ENCODE measurements around the gene DNAJC9. TPM values are rescaled to one million over a fixed set of nuclear protein-coding genes. Genes with fewer than 3 reads are reported as not detected.
"Not testable (repeated sequence)": the region's sequence is repeated elsewhere in the genome, so short reads cannot be mapped to it uniquely, and the experiment has no call there.

Gene DNAJC9, protein sequence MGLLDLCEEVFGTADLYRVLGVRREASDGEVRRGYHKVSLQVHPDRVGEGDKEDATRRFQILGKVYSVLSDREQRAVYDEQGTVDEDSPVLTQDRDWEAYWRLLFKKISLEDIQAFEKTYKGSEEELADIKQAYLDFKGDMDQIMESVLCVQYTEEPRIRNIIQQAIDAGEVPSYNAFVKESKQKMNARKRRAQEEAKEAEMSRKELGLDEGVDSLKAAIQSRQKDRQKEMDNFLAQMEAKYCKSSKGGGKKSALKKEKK
- polyA plus RNA-seq (2013, experiment 1 of 2; ENCODE audit: insufficient read length), result 19.6 TPM
- polyA plus RNA-seq (2013, experiment 2 of 2; ENCODE audit: insufficient read length), result 16.5 TPM

DNA sequence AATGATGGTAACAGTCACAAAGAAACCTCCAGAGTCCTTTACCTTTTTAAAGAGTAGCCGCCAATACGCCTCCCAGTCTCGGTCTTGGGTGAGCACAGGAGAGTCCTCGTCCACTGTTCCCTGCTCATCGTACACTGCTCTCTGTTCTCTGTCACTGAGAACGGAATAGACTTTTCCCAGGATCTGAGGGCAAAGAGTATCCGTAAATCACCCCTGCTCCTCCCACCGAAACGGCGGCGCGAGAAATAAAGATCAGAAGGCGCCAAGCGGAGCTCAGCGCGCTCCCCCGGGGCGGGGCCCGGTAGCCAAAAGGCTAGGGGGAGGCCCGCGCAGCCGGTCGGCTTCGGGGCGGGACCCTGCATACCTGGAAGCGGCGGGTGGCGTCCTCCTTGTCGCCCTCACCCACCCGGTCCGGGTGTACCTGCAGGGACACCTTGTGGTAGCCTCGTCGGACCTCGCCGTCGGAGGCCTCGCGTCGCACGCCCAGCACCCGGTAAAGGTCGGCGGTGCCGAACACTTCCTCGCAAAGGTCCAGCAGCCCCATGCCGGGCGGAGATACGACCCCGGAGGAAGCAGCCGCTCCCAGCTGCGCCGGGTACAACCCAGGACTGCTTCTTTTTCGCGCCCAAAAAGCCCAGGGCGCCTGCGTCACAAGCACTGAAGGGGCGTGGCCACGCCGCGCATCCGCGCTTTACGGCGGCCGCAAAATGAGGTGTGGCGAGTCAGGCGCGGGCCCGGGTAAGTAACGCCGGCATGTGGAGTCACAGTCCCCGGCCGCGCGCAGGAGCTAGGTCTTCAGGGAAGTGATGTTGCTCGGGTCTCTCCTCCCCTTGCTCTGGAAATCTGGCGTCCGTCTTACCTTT lies at the start of gene DNAJC9:
Gene DNAJC9, minus strand, starts transcription at position 610 of the 863 bp plus-strand sequence. Its CDS starts 66 bp downstream, at position 544.
- peak; percentile 94 for DNase-seq

DNA sequence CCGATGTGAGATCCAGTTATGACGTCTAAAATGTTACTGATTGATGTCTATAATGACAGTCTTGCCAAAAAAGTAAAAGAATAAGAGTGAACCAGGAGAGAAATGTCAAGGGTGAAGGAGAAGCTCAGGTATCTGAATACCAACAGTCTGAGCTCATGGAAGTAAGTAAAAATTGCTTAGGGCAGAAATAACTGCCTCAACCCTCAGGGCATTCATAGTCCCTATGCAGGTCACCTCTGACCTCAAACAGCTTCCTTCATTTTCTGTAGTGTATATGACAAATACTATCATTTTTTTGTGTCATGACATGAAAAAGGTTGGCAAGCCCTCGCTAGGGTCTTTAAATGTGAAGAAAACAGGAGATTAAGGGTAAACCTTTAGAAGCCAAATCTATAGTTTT lies 46.4 kb upstream of the DNAJC9 start:
- DNase-seq, result no peak

DNA sequence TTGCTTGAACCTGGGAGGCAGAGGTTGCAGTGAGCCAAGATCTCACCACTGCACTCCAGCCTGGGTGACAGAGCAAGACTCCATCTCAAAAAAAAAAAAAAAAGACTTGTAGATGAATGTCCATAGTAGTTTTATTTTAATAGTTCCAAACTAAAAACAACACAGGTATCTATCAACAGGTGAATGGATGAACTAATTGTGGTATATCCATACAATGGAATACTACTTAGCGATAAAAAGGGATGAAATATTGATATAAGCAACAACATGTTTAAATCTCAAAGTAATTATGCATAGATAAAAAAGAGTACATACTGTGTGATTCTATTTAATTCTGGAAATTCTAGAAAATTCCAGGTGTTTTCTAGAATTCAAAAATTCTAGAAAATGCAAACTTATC lies 42.9 kb upstream of the DNAJC9 start:
- DNase-seq, result no peak

DNA sequence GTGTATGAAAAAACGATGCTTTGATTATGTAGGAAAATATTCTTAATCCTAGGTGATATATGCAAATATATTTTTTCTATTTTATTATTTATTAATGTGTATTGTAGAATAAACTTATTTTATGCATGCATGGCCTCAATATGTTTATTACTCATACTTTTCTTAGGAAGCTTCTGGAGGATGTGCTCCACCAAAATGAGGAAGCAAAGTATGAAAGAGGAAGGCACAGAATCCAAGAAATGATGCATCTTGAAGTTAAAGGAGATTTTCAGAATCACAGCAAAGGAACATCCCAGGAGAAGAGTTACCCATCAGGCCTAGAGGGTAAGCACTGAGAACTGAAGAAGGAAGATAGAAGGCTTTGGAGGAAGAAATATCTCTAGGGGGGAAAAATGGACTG lies 40.4 kb upstream of the DNAJC9 start:
- no peak for DNase-seq

DNA sequence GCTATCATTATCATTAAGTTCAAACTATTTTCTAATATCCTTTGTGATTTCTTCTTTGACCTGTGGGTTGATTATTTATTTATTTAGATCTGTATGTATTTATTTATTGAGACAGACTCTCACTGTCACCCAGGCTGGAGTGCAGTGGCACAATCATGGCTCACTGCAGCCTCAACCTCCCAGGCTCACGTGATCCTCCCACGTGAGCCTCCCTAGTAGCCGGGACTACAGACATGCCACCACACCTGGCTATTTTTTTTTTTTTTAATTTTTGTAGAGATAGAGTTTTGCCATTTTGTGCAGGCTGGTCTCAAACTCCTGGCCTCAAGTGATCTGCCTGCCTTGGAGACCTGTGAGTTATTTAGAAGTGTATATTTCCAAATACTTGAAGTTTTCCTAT lies 34.0 kb upstream of the DNAJC9 start:
- no peak for DNase-seq

DNA sequence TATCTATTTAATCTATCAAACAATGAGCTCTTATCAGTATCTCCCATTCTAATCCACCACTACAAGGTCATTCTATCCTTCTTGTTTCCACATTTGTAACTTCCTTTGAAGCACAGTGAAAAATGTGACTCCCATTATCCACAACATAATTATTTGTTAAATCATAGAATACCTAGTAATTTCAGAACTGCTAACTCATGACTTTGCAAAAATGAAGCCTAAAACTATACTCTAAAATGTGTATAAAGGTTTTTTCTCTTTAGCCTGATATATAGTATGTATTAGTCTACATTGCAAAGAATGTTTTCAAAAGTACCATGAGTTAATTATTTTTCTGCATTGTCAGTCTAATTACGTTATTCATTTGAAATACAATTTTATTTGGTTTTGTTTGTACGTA lies 17.4 kb upstream of the DNAJC9 start:
- no peak for DNase-seq

DNA sequence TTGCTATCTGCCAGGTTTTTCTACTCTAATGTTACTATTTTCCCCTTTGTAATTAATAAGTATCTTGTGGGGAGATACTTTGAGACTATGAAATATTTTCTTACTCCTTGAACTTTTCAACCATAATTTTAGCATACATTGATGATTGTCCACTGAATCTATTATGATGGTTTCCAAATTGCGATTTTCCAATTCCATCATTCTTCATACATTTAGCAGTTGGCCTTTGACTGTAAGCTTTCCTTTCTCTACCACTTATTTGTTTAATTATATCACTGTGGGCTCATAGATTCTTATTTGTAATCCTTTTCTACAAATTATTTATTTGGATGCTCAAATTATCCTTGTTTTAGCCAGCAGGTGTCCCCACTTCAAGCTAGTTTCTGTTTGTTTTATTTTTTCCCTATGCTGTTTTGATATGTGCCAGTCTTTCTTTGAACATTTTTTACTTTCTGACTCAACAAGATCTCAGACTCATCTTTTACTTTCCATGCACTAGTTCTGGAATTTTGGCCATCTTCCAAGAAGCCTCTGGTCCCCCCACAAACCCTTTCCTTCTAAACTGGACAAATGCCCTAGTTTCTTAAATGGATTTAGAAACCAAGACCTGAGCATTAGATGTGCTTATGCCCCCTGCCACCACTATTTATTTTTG lies 16.8 kb upstream of the DNAJC9 start:
- DNase-seq, result peak; percentile 60

DNA sequence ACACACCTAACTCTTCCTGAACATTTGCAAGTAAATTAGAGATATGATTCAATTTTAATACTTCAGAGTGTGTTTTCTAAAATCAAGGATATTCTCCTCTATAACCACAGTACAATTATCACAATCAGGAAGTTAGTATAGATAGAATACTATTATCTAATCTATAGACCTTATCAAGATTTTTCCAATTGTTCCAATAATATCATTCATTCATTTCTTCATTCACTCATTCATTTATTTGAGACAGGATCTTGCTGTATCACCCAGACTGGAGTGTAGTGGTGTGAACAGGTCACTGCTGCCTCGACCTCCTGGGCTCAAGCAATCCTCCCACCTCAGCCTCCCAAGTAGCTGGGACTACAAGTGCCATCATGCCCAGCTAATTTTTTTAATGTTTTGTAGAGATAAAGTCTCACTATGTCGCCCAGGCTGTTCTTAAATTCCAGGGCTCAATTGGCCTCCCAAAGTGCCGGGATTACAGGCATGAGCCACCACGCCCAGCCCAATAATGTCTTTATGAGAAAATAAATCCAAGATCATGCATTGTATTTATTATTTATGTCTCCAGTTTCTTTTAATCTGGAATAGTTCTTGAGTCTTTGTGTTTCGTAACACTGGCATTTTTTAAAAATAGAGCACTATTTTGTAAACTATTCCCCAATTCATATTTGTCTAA lies 16.0 kb upstream of the DNAJC9 start:
- no peak for DNase-seq

DNA sequence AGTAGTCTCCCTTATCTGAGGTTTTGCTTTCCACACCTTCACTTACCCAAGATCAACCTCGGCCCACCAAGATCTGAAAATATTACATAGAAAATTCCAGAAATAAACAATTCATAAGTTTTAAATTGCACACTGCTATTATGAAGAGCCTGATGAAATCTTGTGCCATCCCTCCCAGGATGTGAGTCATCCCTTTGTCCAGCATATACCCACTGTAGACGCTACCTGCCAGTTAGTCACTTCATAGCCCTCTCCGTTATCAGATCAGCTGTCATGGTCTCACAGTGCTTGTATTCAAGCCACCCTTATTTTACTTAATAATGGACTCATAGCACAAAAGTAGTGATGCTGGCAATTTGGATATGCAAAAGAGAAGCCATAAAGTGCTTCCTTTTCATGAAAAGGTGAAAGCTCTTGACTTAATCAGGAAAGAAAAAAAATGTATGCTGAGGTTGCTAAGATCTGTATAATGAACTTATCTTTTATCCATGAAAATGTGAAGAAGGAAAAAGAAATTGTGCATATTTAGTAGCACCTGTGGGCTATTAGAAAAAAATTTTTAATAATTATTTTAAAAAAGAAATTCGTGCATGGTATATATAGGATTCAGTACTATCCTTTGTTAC lies 15.2 kb upstream of the DNAJC9 start:
- peak; percentile 81 for DNase-seq

DNA sequence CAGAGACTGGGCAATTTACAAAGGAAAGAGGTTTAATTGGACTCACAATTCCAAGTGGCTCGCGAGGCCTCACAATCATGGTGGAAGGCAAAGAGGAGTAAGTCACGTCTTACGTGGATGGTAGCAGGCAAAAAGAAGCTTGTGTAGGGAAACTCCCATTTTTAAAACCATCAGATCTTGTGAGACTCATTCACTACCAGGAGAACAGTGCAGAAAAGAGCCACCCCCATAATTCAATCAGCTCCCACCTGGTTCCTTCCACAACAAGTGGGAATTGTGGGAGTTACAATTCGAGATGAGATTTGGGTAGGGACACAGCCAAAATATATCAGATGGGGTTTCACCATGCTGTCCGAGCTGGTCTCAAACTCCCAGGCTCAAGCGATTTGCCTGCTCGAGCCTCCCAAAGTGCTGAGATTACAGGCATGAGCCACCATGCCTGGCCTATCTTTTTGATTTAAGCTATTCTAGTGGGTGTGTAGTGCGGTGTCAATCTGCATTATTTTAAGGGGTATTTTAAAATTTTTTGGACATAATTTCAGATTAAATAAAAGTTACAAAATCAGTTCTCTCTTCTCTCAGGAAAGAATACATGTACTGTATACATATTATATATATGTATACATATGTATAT lies 14.4 kb upstream of the DNAJC9 start:
- DNase-seq, result no peak

DNA sequence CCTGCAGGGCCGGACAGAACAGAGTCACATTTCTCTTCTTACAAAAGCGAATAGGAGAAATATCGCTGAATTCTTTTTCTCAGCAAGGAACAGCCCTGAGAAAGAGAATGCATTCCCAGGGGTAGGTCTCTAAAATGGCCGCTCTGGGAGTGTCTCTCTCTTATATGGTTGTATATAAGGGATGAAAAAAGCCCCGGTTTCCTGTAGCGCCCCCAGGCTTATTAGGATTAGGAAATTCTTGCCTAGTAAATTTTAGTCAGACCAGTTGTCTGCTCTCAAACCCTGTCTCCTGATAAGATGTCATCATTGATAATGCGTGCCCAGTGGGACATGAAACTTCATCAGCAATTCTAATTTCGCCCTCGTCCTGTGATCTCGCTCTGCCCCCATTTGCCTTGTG lies 11.6 kb upstream of the DNAJC9 start:
- DNase-seq, result not testable (repeated sequence)

DNA sequence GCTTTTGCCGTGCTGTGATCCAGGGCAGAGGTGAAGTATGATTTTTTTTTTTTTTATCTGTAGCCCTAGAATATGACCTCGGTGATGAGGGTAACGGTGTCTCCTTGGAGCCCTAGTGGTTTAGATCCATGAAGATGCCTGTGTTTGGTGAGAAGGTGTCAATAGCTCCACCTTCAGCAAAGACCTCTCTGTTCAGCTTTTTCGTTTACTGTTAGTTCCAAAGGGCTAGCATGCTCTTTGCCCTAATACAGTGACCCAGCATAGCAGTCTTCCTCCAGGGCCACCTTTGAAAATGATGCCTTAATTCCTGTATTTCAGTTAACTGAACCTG lies 6.1 kb upstream of the DNAJC9 start:
- no peak for DNase-seq

DNA sequence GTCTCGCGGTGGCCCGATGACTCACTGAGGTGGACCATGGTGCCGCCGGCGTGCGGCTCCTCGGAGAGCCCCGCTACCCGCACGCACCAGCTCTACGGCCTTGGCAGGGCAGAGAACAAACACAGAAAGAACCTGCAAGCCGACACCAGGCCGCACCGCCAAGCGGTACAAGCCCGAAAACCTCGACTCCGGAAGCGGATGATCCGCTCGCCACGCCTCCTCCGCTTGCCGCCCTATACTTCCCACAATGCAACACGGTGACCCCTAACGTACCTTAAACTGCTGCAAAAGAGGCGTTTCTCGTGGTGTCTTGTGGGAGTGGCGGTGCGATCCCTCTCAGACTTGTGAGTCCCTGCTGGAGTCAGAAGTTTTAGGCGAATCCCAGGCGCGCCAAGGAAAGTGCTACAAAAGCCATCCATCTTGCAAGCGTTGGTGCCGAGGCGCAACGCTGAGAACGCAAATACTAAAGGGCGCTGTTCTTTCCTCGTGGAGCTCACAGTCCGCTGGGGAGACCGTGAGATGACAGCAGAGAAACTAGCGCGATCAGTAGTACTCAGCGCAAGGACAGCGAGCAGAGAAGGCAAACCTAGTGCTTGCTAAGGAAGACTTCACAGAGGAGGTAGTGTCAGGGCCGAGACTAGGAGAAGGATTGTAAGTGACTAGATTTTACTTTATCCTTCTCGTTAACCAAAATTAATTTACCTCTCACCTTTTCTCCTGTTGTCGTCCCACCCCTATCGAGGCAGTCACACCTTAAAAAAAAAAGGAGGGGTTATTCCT lies 5.6 kb upstream of the DNAJC9 start, which contains the start of gene MRPS16:
Gene MRPS16, minus strand, starts transcription at position 200 of the 780 bp plus-strand sequence. Its CDS starts 162 bp downstream, at position 38.
- peak; percentile 97 for DNase-seq

DNA sequence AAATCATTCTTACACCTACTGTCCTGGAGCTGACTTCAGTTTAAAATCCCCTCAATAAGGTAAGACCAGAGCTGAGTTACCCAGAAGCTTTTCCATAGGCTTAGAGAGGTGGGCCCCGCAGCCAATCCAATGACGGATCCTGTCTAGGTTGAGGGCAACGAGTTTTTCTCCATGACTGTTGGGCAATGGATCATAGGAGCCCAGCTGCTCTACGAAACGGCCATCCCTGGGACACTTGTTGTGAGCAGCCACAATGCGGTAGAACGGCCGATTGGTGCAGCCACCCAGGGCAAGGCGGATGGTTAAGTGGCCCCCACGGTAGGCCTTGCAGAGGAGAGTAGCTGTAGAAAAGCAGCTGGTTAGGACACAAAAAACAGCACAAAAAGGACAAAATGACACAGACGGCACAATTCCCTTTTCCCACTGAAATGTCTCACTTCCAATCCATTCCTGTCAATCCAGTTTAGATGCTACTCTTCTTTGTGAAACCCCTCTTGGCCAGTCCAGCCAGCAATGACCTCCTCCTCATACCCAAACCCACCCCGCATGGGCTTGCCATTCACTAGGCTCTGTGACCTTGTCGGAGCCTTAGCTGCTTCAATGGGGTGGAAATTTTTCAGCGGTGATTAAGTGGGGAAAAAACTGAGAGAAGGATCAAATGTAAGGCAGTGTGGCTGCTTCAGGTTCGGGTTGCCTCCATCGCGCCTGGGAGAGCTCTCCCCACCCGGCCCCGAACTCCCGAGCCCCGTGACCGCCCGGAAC lies 4.8 kb upstream of the DNAJC9 start:
- no peak for DNase-seq

DNA sequence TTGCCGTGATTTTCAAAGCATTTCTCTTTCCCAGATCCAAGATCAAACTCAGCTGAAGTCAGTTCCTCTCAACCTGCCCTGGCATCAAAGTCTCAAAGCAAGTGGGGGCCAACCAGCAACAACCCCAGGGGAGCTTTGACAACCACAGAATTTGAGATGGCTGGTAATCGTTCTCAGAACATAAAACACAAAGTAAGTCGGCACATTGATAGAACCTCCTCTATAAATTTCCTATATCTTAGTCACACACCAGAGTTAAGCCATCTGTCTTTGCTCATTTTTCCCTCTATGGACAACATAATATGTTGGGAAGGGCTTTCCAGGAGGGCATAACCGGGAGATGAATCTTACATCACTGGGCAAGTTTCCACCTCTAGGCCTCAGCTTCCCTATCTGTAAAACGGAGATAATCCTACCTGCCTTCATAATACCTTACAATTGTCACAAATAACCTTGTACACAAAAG lies 1.2 kb upstream of the DNAJC9 start:
- DNase-seq, result peak; percentile 13

DNA sequence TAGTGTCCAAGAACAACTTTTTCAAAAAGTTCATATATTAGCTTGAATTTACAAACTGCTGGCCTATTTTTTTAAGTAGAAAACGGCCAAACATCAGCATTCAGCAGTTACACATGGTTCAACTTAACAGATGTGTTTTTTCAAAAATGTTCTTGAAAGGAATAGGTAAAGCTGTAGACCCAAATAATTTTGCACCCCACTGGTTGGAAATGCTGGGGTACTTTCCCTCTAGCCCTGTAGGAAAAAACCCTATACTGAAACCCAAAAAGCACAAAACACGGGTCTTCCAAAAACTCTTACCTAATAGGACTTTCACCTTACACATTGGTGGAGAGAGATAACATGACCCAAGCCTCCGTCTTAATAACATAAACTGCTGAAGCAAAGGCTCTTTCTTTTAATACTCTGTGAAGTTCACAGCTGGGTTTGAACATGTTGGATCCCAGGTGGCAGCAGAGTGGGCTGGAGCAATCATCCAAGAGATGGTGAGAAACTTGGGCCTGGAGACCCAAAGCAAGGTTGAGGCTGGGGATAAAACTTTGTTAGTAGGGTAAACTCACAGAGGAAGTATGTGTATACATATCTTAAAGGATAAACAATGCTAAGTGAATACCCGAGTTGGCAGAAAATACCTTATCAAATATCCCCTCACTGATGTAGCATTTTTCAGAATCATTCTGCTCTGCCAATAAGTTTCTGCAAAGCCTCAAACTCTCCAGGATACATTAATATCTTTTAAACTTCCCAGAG lies 629 bp upstream of the DNAJC9 start:
- DNase-seq, result no peak

DNA sequence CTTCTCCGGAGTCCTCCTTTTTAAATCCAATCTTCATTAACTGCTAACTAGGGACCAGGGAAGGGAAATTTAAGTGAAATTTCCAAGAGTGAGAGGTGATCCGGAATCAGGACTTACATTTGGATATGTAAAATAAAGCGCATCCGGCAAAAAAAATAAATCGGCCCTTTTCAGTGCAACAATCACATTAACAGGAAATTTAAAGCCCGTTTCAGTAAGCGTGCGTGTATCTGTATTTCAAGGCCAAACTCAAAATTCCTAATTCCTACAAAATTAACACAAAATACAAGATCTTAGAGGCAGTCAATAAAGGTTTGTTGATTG lies 771 bp downstream of the DNAJC9 start:
- no peak for DNase-seq

DNA sequence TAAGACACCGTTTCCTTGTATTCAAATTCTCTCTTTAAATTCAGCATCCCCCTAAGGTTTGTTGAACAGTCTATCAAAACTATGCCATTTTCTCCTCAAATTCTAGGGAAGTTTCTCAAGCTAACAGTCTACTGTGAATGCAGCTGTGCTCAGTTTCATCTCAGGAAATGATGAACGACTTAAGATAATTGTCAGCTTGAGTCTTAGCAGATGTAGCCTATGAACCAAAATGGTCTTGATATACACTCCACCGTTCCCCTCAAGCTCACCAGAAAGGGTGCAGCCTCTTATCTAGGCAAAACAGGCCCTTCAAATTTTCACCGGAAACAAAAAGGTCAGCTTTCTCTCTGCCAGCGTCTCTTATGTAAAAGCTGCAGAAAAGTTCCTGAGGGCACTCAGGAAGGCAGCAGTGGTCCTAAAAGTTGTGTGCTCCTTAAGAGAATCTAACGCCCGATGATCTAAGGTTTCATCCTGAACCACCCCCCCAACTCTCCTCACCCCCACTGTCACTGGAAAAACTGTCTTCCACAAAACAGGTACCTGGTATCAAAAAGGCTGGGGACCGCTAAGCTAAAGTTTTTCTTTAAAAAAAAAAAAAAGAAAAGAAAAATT lies 2.1 kb downstream of the DNAJC9 start:
- DNase-seq, result no peak

DNA sequence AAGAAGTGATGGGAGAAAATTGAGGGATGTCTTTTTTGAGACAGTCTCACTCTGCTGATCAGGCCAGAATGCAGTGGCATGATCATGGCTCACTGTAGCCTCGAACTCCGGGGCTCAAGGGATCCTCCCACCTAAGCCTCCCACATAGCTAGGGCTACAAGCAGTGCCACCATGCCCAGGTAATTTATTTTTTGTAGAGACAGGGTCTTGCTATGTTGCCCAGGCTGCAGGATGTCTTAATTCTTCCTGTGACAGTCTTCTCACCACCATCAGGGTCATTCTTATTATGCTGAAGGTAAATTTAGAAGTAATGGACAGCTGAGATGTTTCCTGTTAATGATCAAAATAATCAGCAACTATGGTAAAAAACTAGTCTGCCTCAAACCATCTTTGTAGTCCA lies 7.1 kb downstream of the DNAJC9 start:
- no peak for DNase-seq

Measured in fibroblast of skin of scalp (primary cell).